Left renal cortex interstitium (tissue), 4 donors: ENCODE results near the gene CUL3. TPM values are rescaled to one million over a fixed set of nuclear protein-coding genes. Genes with fewer than 3 reads are reported as not detected.
"Not testable (repeated sequence)": the region's sequence is repeated elsewhere in the genome, so short reads cannot be mapped to it uniquely, and the experiment has no call there.

Experiments
- DNase-seq, 4 donors: peaks; one replicate each; pipeline ENCODE4 v3.0.0-alpha.2; 2013; ENCODE audit warnings: low read depth in 4 of 4, low spot score in 2 of 4, missing footprints in 1 of 4
- polyA plus RNA-seq, 4 donors: library from polyadenylated mRNA; unstranded; fragments of 120-200 nt; gene quantifications; one replicate each; pipeline ENCODE4 v1.2.1, GENCODE V29; 2013; ENCODE audit not compliant: insufficient read length in 4 of 4

Gene CUL3
- polyA plus RNA-seq, 4 donors: 100 to 138 (median 115) TPM

GRCh38 chr2:224551693-224552092 lies 33.5 kb downstream of the CUL3 start:
- DNase-seq: no peak

GRCh38 chr2:224546926-224547325 lies 38.2 kb downstream of the CUL3 start:
- DNase-seq: no peak

GRCh38 chr2:224545884-224546644 lies 39.1 kb downstream of the CUL3 start:
- no peak for DNase-seq

GRCh38 chr2:224543939-224544338 lies 41.2 kb downstream of the CUL3 start:
- DNase-seq: no peak

- no peak for DNase-seq
These were observed 46.5 kb downstream of the CUL3 start for GRCh38 chr2:224538561-224539138.

- DNase-seq: no peak
These were observed 52.2 kb downstream of the CUL3 start for GRCh38 chr2:224532931-224533330.

- no peak for DNase-seq
These were observed 52.7 kb downstream of the CUL3 start for GRCh38 chr2:224532441-224532840.

- no peak for DNase-seq
These were observed 57.0 kb downstream of the CUL3 start for GRCh38 chr2:224528171-224528570.

- DNase-seq: no peak
These were observed 59.4 kb downstream of the CUL3 start for GRCh38 chr2:224525774-224526173.

GRCh38 chr2:224524657-224525056 lies 60.5 kb downstream of the CUL3 start:
- DNase-seq: no peak

GRCh38 chr2:224523626-224524577 lies 61.3 kb downstream of the CUL3 start:
- DNase-seq: no peak

- not testable (repeated sequence) for DNase-seq
These were observed 62.7 kb downstream of the CUL3 start for GRCh38 chr2:224522483-224522882.

- DNase-seq: no peak
These were observed 65.1 kb downstream of the CUL3 start for GRCh38 chr2:224520064-224520463.

- no peak for DNase-seq
These were observed 66.2 kb downstream of the CUL3 start for GRCh38 chr2:224518806-224519580.

GRCh38 chr2:224517963-224518362 lies 67.2 kb downstream of the CUL3 start:
- DNase-seq: no peak

GRCh38 chr2:224516393-224516792 lies 68.8 kb downstream of the CUL3 start:
- not testable (repeated sequence) for DNase-seq

- DNase-seq: no peak
These were observed 71.2 kb downstream of the CUL3 start for GRCh38 chr2:224513991-224514390.

GRCh38 chr2:224507789-224508188 lies 77.4 kb downstream of the CUL3 start:
- no peak for DNase-seq

GRCh38 chr2:224506494-224506893 lies 78.7 kb downstream of the CUL3 start:
- no peak for DNase-seq

- DNase-seq: no peak
These were observed 86.2 kb downstream of the CUL3 start for GRCh38 chr2:224498991-224499390.
